ENCODE data around the gene CYYR1. TPM values are rescaled to one million over a fixed set of nuclear protein-coding genes. Genes with fewer than 3 reads are reported as not detected.

The CYYR1 gene
- total RNA-seq, 1 donor from 2014 or later: not detected

GRCh38 chr21:26505211-26505610, 67.9 kb downstream of the CYYR1 start:
- no peak overlapping the region for H3K27ac Mint-ChIP-seq
- no peaks in the 10 kb centered on the region for H3K4me1 Mint-ChIP-seq
- DNase-seq: no peak
- no peak overlapping the region for H3K4me3 Mint-ChIP-seq
- intact Hi-C loops (cut with micrococcal nuclease): no loop called here
- no peaks in the 10 kb centered on the region for H3K36me3 Mint-ChIP-seq (ENCODE audit: low read depth)
- ChIA-PET POLR2A (no interaction called here), CTCF (no interaction called here)
- no peaks in the 10 kb centered on the region for H3K9me3 Mint-ChIP-seq
- no peaks in the 10 kb centered on the region for H3K27me3 Mint-ChIP-seq
- no peak for TF ChIP-seq CTCF (IDR thresholded peaks at IDR 0.05)
- no peak for ATAC-seq (ENCODE audit: low read depth)

GRCh38 chr21:26503414-26503813, 69.7 kb downstream of the CYYR1 start:
- intact Hi-C loops (cut with micrococcal nuclease): no loop called here
- no peaks in the 10 kb centered on the region for H3K4me1 Mint-ChIP-seq
- no peaks in the 10 kb centered on the region for H3K27me3 Mint-ChIP-seq
- ChIA-PET POLR2A (no interaction called here), CTCF (no interaction called here)
- no peak for ATAC-seq (ENCODE audit: low read depth)
- DNase-seq: no peak
- no peak overlapping the region for H3K27ac Mint-ChIP-seq
- no peak overlapping the region for H3K4me3 Mint-ChIP-seq
- H3K9me3 Mint-ChIP-seq: peaks cover 4% of the 10 kb centered on the region
- H3K36me3 Mint-ChIP-seq (ENCODE audit: low read depth): no peaks in the 10 kb centered on the region
- TF ChIP-seq CTCF (IDR thresholded peaks at IDR 0.05): no peak

GRCh38 chr21:26501495-26502021, 71.5 kb downstream of the CYYR1 start:
- ChIA-PET CTCF (no interaction called here), POLR2A (no interaction called here)
- no peak for ATAC-seq (ENCODE audit: low read depth)
- no peaks in the 10 kb centered on the region for H3K4me1 Mint-ChIP-seq
- peaks cover 5% of the 10 kb centered on the region for H3K9me3 Mint-ChIP-seq
- H3K36me3 Mint-ChIP-seq (ENCODE audit: low read depth): no peaks in the 10 kb centered on the region
- no peak for TF ChIP-seq CTCF (IDR thresholded peaks at IDR 0.05)
- DNase-seq: no peak
- H3K27me3 Mint-ChIP-seq: no peaks in the 10 kb centered on the region
- H3K27ac Mint-ChIP-seq: no peak overlapping the region
- H3K4me3 Mint-ChIP-seq: no peak overlapping the region
- intact Hi-C loops (cut with micrococcal nuclease): no loop called here

GRCh38 chr21:26499495-26499894, 73.6 kb downstream of the CYYR1 start:
- DNase-seq: no peak
- no peak for TF ChIP-seq CTCF (IDR thresholded peaks at IDR 0.05)
- Mint-ChIP-seq H3K27me3 (no peaks in the 10 kb centered on the region), H3K27ac (no peak overlapping the region), H3K4me1 (no peaks in the 10 kb centered on the region), H3K4me3 (no peak overlapping the region), H3K36me3 (ENCODE audit: low read depth) (no peaks in the 10 kb centered on the region), H3K9me3 (peaks cover 13% of the 10 kb centered on the region)
- ChIA-PET POLR2A (no interaction called here), CTCF (no interaction called here)
- intact Hi-C loops (cut with micrococcal nuclease): no loop called here
- no peak for ATAC-seq (ENCODE audit: low read depth)

GRCh38 chr21:26495283-26495849, 77.7 kb downstream of the CYYR1 start:
- Mint-ChIP-seq H3K9me3 (peaks cover 13% of the 10 kb centered on the region), H3K4me3 (no peak overlapping the region), H3K4me1 (no peaks in the 10 kb centered on the region), H3K27ac (no peak overlapping the region), H3K36me3 (ENCODE audit: low read depth) (no peaks in the 10 kb centered on the region), H3K27me3 (no peaks in the 10 kb centered on the region)
- intact Hi-C loops (cut with micrococcal nuclease): no loop called here
- ChIA-PET CTCF (no interaction called here), POLR2A (no interaction called here)
- ATAC-seq (ENCODE audit: low read depth) (no peak), DNase-seq (no peak)
- TF ChIP-seq CTCF (IDR thresholded peaks at IDR 0.05): no peak

Measured in activated B cell treated with CpG ODN at 0.5 μM for 24 hours (primary cell).